GM04504 (cell line): ENCODE results near the gene GOLGB1.
"Not testable (repeated sequence)": the region's sequence is repeated elsewhere in the genome, so short reads cannot be mapped to it uniquely, and the experiment has no call there.

Source experiments
- DNase-seq: peaks from one replicate; pipeline ENCODE4 v3.0.0-alpha.2; 2012; ENCODE audit warnings: low read depth

GOLGB1 gene

DNA sequence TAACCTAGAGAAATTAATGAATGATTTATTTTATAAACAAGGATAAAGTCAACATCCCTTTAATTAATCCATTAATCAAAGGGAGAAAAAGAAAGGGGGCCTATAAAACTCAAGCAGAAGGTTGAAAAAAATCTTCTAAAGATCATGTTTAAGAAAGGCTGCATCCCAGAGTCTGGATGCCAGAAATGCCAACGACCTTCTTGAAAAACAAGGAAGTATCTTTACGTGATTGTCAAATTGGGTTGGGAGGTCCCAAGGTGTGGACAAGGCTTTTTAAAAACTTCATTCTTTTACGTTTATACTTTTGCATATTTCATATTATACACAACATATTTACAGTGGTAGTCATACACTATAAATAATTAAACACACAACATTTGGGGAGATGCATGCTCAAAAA is 1.6 kb downstream of the GOLGB1 start:
- no peak for DNase-seq

DNA sequence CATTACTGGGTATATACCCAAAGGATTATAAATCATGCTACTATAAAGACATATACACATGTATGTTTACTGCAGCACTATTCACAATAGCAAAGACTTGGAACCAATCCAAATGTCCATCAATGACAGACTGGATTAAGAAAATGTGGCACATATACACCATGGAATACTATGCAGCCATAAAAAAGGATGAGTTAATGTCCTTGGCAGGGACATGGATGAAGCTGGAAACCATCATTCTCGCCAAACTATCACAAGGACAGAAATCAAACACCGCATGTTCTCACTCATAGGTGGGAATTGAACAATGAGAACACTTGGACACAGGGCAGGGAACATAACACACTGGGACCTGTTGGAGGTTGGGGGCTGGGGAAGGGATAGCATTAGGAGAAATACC is 6.4 kb downstream of the GOLGB1 start:
- DNase-seq = not testable (repeated sequence)

DNA sequence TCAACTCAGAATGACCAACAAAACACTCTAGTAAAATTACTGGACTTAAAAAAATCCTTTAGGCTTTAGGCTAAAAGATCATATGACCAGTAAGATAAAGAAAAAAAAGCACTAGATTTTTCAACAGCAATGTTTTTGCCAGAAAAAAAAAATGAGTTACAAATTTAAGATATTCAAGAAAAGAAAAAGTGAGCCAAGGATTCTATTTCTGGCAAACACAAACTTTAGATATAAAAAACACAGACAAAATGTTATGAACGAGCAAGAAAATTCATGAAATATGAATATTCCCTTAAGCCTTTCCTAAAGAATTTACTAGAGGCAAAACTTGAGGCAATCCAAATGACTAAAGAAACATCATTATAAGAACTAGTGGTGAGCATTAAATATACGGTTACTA is 8.6 kb downstream of the GOLGB1 start:
- no peak for DNase-seq

DNA sequence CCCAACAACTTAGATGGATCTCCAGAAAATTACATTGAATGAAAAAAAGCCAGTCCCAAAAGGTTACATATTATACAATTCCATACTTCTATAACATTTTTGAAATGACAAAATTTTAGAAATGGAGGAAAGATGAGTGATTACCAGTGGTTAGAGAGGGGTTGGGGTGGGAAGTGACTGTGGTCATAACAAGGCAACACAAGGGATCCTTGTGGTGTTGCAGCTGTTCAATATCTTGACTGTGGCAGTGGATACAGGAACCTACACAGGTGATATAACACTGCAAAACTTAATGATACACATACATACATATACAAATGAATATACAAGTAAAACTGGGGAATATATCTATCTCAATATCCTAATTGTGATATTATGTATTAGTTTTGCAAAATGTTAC is 9.6 kb downstream of the GOLGB1 start:
- no peak for DNase-seq

DNA sequence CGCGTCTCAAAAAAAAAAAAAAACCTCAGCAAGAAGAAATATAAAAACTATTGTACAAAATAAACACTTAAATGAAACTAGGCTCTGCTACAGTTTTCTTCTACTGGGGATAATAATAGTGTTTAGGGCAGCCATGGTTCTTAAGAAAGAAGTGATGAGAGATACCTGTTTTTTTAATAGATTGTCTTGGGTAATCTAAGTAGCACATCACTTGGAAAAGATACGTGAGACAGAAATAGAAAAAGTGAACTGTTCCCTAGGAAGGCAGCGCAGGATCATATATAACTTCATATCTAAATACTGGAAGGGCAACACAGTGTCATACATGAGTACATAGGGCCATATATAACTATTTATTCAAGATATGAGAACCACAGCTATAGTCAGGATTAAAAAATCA is 11.9 kb downstream of the GOLGB1 start:
- DNase-seq = no peak

DNA sequence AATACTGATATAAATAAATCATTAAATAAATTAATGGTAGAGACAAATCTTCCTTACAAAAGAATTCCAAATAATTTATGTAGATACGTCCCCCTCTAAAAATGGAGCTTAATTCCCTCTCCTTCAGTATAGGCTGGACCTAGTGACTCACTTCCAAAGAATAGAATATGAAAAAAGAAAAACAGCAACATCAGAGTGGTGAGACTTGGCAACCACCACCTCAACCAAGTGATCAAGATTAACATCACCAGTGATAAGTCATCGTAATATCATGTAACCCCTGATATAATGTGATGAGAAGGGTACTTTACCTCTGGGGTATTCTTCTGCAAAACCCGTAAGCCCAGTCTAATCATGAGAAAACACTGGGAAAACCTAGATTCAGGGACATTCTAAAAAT is 13.4 kb downstream of the GOLGB1 start:
- no peak for DNase-seq

DNA sequence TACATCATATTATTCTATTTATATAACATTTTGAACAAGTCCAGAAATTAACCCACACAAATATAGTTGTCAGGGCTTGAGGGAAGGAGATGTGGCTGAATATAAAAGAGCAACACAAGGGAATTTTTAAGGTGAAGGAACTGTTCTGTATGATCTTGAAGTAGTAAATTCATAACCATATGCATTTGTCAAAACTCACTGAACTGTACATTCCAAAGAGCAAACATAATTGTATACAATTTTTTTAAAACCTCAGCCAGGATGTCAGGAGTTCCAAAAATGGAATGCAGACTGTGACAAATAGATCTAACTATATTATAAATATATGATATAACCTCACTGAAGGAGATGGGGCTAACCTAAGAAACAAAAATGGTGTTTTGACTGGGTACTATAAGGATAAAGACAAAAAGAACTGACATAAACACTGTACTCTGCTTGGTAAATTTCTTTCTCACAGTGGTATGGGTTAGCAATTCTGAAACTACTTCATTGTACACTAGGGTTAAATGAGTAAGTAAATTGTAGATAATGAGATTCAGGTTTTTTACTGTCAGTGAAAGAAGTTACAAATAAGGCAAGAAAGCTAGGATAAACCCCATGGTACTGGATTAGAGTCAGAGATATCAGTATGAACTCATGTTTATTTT is 14.4 kb downstream of the GOLGB1 start:
- DNase-seq = no peak

DNA sequence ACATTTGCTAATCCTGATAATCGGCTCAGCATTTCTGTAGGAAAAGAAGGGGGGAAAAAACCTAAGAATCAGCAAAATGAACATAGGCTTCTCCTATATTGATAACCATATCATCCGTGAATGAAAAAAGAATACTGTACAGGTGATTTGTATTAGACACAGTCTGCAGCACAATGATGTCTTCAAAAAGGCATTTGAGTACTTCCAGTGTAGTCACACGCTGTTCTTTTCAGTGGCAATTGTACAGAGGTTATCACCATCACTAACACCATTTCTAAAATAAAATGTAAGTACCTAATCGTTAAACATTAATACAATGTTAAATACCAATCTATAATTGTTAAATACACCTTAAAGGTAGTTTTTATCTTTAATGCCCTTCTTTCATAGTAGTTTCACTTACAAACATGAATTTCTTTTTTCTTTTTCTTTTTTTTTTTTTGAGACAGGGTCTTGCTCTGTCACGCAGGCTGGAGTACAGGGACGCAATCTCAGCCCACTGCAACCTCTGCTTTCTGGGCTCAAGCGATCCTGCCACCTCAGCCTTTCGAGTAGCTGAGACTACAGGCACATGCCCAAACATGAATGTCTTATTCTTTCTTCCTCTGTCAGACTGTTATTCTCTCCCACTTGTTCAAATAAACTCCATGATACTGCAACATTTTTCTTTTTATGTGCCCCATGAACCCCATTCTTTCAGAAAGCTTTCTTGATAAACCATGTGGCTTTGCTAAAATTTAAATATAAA is 18.4 kb downstream of the GOLGB1 start:
- no peak for DNase-seq

DNA sequence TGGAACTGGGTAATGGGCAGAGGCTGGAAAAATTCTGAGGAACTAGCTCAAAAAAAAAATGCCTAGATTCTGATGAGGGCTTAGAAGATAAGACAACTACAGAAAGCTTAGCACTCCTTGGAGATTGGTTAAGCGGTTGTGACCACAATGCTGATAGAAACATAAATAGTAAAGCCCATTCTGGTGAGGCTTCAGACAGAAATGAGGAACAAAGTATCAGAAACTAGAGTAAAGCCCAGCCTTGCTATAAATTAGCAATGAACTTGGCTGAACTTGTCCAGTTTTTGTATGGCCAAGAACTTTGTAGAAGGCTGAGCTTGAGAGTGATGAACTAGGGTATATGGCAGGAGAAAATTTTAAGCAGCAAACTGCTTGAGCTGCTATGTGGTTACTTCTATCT is 25.4 kb downstream of the GOLGB1 start:
- no peak for DNase-seq

DNA sequence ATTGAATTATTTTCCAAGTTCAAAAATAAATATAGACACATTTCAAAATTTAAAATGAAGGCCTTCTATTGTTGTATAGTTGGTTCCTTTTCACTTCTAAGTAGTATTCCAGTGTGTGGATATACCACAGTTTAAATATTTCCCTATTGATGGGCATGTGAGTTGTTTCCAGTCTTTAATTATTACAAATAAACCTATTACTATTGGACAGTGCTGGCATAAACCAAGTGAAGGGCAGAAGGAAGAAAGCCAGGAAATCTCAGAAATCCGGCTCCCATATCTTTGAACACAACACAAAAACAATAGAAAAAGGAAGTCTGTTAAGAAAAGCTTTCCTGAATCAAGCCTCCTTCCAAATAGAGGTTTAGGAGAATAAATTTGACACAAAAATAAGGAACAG is 26.1 kb downstream of the GOLGB1 start:
- DNase-seq = no peak

DNA sequence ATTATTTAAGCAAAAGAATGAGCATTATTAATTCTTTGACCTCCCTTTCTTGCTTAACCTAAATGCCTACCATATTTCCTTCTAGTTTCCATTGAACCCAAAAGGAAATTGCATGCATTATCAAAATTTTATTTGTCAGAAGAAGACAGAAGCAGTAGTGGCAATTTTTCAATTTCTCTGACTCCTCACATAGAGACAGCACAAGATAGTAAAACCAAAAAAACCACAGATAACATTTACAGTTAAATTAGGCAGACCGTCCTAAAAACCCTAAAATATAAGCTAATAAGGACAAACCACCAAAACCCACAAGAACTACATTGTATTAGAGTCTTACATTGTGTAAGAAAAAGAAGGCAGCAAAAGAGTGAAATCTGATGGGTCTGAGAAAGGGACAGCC is 27.1 kb downstream of the GOLGB1 start:
- no peak for DNase-seq

DNA sequence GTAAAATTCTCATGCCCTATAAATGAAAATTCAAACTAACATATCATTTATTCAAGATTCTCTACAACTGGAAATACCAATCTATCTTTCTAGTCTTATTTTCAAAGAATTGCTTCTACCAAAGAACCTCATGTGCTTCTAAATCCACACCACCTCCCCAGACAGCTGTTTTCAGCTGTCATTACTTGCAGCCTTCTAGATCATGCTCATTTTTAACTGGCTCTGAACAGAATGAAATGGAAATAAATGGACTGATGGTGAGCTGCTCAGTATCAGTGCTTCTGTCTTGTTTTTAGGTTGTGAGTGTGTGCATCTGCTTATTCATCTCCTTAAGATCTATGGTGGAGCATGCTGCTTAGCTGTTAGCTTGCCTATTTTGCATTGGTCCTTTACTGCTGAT is 29.4 kb downstream of the GOLGB1 start:
- DNase-seq = no peak

DNA sequence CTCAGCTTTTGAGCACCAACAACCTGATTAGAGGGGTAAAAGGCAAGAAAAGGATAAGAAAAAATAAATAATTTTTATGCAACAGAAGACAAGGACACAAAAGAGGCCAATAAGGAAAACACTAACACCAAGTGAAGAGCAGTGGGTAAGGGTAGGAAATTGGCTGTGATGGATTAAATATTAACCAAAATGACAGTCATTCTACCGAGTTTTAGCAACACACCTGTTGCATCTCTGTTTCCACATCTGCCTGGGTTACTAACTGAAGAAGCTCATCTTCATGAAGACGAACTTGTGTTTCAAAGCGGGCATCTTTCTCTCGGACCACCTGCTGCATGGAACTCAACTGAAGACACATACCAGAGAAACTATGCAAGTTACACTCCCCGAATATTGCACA is 30.1 kb downstream of the GOLGB1 start:
- no peak for DNase-seq

DNA sequence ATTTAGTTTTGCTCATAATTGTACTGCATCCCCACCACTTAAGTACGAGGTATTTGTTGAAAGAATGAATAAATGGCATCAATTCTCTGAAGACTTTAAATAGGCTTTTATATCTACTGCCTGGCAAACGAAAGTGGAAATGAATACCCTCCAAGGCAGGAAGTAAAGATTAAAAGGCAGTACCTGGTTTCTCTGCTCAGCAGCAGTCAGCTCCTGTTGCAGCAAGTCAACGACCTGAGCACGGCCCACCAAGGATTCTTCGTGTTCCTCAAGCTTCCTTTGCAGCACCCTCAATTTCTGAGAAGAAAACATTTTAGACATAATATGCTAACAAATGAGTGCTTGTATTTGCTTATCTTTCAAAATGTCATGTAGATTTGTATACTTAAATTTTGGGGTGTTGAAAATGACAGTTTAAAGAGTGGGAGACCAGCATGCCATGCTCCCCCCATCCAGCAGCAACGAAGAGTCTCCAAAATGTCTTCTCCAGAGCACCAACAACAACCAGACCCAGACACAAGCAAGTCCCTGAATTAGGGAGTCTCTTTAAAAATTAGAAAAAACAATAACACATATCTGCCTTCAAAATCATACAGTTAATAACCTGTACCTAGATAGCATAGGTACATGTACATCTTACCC is 31.2 kb downstream of the GOLGB1 start:
- DNase-seq = no peak

DNA sequence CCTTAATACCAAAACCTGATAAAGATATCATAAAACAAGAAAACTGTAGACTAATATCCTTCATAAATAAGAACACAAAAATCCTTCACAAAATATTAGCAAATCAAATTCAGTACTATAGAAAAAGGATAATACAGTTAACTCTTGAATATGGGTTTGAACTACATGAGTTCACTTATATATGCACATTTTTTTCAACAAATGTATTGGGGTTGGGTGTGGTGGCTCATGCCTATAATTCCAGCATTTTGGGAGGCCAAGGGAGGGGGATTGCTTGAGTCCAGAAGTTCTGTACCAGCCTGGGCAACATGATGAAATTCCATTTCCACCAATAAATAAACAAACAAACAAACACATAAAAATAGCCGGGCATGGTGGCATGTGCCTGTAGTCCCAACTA is 39.2 kb downstream of the GOLGB1 start:
- DNase-seq = no peak

DNA sequence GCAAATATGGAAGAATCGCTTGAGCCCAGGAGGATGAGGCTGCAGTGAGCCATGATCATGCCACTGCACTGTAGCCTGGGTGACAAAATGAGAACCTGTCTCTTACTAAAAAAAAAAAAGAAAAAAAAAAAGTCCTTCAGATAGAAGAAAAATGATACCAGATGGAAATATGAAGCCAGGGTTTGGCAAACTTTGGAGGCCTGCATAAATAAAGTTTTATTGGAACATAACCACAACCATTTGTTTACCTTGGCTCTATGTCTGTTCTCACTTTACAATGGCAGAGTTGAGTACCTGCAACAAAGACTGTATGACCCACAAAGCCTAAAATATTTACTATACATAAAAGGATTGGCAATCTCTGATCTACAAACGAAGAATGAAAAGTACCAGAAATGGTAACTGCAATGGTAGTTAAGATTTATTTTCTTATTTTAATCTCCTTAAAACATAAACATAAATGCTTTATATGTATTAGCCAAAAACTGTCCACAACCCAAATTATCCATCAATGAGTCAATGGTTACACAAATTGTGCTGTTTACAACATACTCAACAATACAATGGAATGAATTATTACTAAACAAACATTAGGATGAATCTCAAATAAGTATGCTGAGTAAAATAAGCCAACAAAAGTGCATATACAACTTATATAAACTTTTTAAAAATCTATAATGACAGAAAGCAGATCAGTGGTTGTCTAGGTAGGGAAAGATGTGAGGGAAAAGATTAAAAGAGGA is 41.8 kb downstream of the GOLGB1 start:
- no peak for DNase-seq

DNA sequence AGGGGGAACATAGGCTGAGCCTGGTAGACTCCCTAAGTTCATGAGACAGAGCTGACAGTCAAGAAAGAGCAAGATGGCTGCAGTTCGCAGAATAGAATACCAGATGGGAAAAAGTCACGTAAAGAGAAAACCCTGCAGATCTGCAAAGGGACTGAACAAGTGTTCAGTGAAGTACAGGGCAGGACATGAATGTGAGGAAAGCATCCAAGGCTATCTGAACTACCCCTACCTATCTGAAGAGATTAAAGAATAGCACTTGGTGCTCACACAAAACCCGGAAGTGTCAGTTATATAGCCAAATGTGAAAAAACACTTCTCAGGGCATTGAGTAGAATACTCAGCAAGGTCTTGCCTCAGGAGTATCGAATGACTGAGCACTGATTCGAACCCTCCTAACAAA is 44.0 kb downstream of the GOLGB1 start:
- no peak for DNase-seq

DNA sequence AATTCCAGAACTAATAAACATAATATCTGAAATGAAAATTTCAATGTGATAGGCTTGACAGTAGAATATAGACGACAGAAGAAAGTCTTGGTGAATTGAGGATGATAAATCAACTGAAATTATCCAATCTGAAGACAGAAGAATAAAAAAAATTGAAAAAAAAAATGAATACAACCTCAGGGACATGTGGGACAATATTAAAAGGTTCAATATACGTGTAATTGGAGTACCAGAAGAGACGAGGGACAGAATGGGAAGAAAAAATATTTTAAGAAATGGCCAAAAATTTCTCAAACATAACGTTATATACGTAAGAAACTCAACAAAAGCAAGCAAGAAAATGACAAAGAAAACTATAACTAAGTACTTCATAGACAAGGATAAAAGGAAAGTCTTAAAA is 45.6 kb downstream of the GOLGB1 start:
- DNase-seq = no peak

DNA sequence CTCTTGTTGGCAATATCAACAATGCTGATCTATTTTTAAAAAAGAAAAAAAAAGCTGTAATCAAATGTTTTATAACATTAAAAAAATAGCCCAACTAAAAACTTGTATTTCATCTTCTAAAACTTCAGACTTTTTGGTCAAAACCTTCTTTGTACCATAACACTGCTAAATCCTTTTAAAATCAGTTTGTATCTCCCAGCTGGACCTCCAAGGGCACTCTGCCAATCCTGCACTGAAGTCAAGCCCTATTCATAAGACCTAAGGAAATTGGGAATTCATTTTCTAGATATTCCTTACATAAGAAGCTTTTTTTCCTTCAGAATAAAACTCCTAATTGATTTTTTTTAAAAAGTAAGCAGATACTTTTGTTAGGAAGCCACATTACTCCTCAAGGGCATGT is 50.6 kb downstream of the GOLGB1 start:
- no peak for DNase-seq

DNA sequence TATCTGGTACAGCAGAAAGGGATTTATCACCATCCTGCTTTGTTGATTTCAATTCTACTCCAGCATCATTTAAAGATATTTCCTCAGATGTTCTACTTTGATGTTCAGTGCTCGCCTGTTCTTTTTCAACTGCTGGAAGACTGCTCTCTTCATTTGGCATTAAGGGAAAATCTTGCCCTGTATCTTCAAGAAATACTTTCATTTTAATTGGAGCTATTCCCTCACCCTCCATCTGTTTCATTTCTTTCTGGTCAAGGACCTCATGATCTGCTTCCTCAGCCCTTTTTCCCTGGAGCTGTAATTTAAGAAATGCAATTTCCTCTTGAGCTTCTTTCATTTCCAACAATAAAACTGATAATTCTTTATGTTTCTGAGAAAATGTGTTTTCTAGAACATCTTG is 51.1 kb downstream of the GOLGB1 start:
- no peak for DNase-seq

DNA sequence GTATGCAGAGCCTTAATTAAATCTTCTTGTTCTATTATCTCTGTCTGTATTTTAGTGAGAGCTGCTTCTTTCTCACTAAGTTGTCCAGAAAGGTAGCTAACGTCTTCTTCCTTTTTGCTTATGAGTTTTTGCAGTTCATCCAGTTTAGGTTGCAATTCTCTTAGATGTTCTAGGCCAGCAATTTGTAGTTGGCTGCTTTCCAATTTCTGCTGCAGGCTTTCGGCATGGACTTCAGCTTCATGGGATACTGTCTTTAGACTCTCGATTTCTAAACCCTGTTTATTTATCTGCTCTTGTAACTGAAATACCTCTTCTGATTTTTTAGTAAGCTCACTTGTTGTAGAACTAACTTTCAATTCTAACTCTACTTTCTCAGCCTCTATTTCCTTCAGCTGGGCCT is 53.4 kb downstream of the GOLGB1 start:
- DNase-seq = no peak

DNA sequence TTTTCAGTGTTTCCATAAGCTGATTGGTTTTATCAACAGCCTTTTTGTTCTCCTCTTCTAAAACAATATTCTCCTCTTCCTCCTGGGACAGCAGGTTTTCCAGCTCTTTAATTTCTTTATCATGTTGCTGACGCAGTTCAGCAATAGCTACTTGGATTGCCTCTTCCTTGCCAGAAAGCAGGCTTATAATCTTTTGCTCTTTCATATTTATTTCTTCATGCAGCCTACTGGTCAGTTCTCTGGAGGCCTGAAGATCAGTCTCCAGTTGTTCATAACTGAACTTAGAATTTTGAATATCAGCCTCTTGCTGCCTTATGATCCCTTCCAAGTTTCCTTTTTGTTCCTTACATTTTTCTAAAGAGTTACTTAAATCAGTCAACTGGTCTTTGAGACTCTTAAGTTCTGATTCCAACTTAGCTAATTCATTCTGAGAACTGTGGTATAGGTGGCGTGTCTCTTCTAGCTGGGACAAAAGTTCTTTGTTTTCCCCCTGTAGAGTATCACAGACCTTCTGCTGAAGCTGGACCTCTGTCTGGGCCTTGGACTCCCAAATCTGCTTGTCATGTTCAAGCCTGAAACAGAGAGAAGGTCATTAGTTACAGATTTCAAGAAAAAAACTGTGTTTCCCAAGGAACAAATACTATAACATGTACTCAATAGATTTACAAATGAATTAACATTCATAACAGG is 57.4 kb downstream of the GOLGB1 start:
- DNase-seq = no peak
